Thymus (tissue), 11 donors: Measurements from ENCODE around the gene ZBTB9. TPM values are rescaled to one million over a fixed set of nuclear protein-coding genes. Genes with fewer than 3 reads are reported as not detected.

ENCODE experiments used
- DNase-seq, 9 donors: peaks; one replicate each; pipeline ENCODE4 v3.0.0-alpha.2; 2013; ENCODE audit warnings: low spot score in 9 of 9, low read depth in 6 of 9, missing footprints in 1 of 9
- H3K27ac ChIP-seq, 2 donors: one replicate each; pipeline ENCODE4 v1.5.1; 2013; ENCODE audit warnings: control low read depth in 1 of 2, low read depth in 1 of 2, low read length in 1 of 2, mild to moderate bottlenecking in 1 of 2, moderate library complexity in 1 of 2
- H3K27me3 ChIP-seq, 2 donors: one replicate each; pipeline ENCODE4 v1.5.1; 2013; ENCODE audit warnings: low read length in 1 of 2; ENCODE audit not compliant: control insufficient read depth in 2 of 2, insufficient read depth in 1 of 2
- H3K36me3 ChIP-seq, 2 donors: one replicate each; pipeline ENCODE4 v1.5.1; 2013; ENCODE audit warnings: low read length in 1 of 2, mild to moderate bottlenecking in 1 of 2, moderate library complexity in 1 of 2; ENCODE audit not compliant: control insufficient read depth in 2 of 2, insufficient read depth in 2 of 2
- H3K4me1 ChIP-seq, 2 donors: one replicate each; pipeline ENCODE4 v1.5.1; 2013; ENCODE audit warnings: low read length in 2 of 2; ENCODE audit not compliant: control insufficient read depth in 2 of 2, insufficient read depth in 2 of 2
- H3K4me3 ChIP-seq, 2 donors: one replicate each; pipeline ENCODE4 v1.5.1; 2013; ENCODE audit warnings: low read length in 2 of 2, control low read depth in 1 of 2, mild to moderate bottlenecking in 1 of 2
- H3K9me3 ChIP-seq, 2 donors: one replicate each; pipeline ENCODE4 v1.5.1; 2013; ENCODE audit warnings: low read length in 1 of 2, mild to moderate bottlenecking in 1 of 2; ENCODE audit not compliant: control insufficient read depth in 2 of 2, insufficient read depth in 1 of 2
- WGBS: extraction: QIAGEN DNeasy Blood & Tissue Kit; methylation state at CpG from one replicate; pipeline ENCODE4 v1.1.7; 2013; 5-methylcytosine and 5-hydroxymethylcytosine counted together
- polyA plus RNA-seq: library from polyadenylated mRNA; stranded (reverse); fragments of 200-250 nt; gene quantifications from one replicate; pipeline ENCODE4 v1.2.3, GENCODE V29; 2013
- total RNA-seq: library from RNA; stranded (reverse); fragments of 120-200 nt; gene quantifications from one replicate; pipeline ENCODE4 v1.2.4, GENCODE V29; 2013
- donor health status: healthy.

Gene ZBTB9
- total and polyA plus RNA-seq, 2 donors, result 5.7 to 9.0 TPM

GRCh38 chr6:33439956-33440648, 14.3 kb upstream of the ZBTB9 start:
- peaks cover 82 to 93% of the 10 kb centered on the region in 2 donors for H3K36me3 ChIP-seq
- no peaks in the 10 kb centered on the region for H3K4me1 ChIP-seq
- H3K27me3 ChIP-seq, result no peaks in the 10 kb centered on the region
- 90% methylated on average over 9 of the region's 9 CpGs for WGBS
- no peak overlapping the region for H3K27ac ChIP-seq
- H3K4me3 ChIP-seq, result no peak overlapping the region
- no peak for DNase-seq
- no peaks in the 10 kb centered on the region for H3K9me3 ChIP-seq

GRCh38 chr6:33440649-33441309, 13.6 kb upstream of the ZBTB9 start:
- Histone ChIP-seq H3K27ac (no peak overlapping the region), H3K4me1 (no peaks in the 10 kb centered on the region), H3K27me3 (no peaks in the 10 kb centered on the region), H3K4me3 (no peak overlapping the region), H3K36me3 (peaks cover 78 to 92% of the 10 kb centered on the region in 2 donors), H3K9me3 (no peaks in the 10 kb centered on the region)
- 95% methylated on average over 19 of the region's 19 CpGs for WGBS
- no peak for DNase-seq

GRCh38 chr6:33441457-33441856, 12.9 kb upstream of the ZBTB9 start:
- Histone ChIP-seq H3K27ac (no peak overlapping the region), H3K36me3 (peaks cover 81 to 92% of the 10 kb centered on the region in 2 donors), H3K27me3 (no peaks in the 10 kb centered on the region), H3K4me1 (no peaks in the 10 kb centered on the region), H3K9me3 (no peaks in the 10 kb centered on the region), H3K4me3 (no peak overlapping the region)
- 96% methylated on average over 9 of the region's 9 CpGs for WGBS
- DNase-seq, result no peak

GRCh38 chr6:33442283-33442682, 12.1 kb upstream of the ZBTB9 start:
- Histone ChIP-seq H3K27me3 (no peaks in the 10 kb centered on the region), H3K4me1 (no peaks in the 10 kb centered on the region), H3K27ac (no peak overlapping the region), H3K36me3 (peaks cover 85 to 93% of the 10 kb centered on the region in 2 donors), H3K9me3 (no peaks in the 10 kb centered on the region), H3K4me3 (no peak overlapping the region)
- WGBS, result 97% methylated on average over 8 of the region's 8 CpGs
- no peak for DNase-seq

GRCh38 chr6:33443025-33443424, 11.4 kb upstream of the ZBTB9 start:
- H3K4me1 ChIP-seq, result no peaks in the 10 kb centered on the region
- 98% methylated on average over 17 of the region's 17 CpGs for WGBS
- no peak overlapping the region for H3K4me3 ChIP-seq
- no peaks in the 10 kb centered on the region for H3K27me3 ChIP-seq
- H3K36me3 ChIP-seq, result peaks cover 85 to 94% of the 10 kb centered on the region in 2 donors
- DNase-seq, result no peak
- H3K27ac ChIP-seq, result no peak overlapping the region
- no peaks in the 10 kb centered on the region for H3K9me3 ChIP-seq

- H3K4me1 ChIP-seq, result no peaks in the 10 kb centered on the region
- no peak overlapping the region for H3K27ac ChIP-seq
- no peaks in the 10 kb centered on the region for H3K9me3 ChIP-seq
- no peak for DNase-seq
- H3K27me3 ChIP-seq, result no peaks in the 10 kb centered on the region
- peaks cover 85 to 94% of the 10 kb centered on the region in 2 donors for H3K36me3 ChIP-seq
- H3K4me3 ChIP-seq, result no peak overlapping the region
- WGBS, result 97% methylated on average over 18 of the region's 18 CpGs
Observed at GRCh38 chr6:33443619-33444504, 10.5 kb upstream of the ZBTB9 start.

- Histone ChIP-seq H3K27ac (no peak overlapping the region), H3K4me3 (no peak overlapping the region), H3K4me1 (no peaks in the 10 kb centered on the region), H3K36me3 (peaks cover 87 to 92% of the 10 kb centered on the region in 2 donors), H3K27me3 (no peaks in the 10 kb centered on the region), H3K9me3 (no peaks in the 10 kb centered on the region)
- no peak for DNase-seq
- WGBS, result 96% methylated on average over 3 of the region's 3 CpGs
Observed at GRCh38 chr6:33445119-33445603, 9.2 kb upstream of the ZBTB9 start.

GRCh38 chr6:33446356-33446755, 8.0 kb upstream of the ZBTB9 start:
- Histone ChIP-seq H3K9me3 (no peaks in the 10 kb centered on the region), H3K27me3 (no peaks in the 10 kb centered on the region), H3K27ac (no peak overlapping the region), H3K36me3 (peaks cover 78 to 83% of the 10 kb centered on the region in 2 donors), H3K4me3 (no peak overlapping the region), H3K4me1 (no peaks in the 10 kb centered on the region)
- WGBS, result 97% methylated on average over 10 of the region's 10 CpGs
- DNase-seq, result no peak

GRCh38 chr6:33450434-33450833, 3.9 kb upstream of the ZBTB9 start:
- H3K4me1 ChIP-seq, result peaks cover 12 to 21% of the 10 kb centered on the region in 2 donors
- no peaks in the 10 kb centered on the region for H3K9me3 ChIP-seq
- no peak overlapping the region for H3K4me3 ChIP-seq
- H3K27me3 ChIP-seq, result no peaks in the 10 kb centered on the region
- 95% methylated on average over 3 of the region's 3 CpGs for WGBS
- peaks cover 43 to 44% of the 10 kb centered on the region in 2 donors for H3K36me3 ChIP-seq
- H3K27ac ChIP-seq, result no peak overlapping the region
- DNase-seq, result no peak
